ENCODE measurements around the gene MAGI2.
"Not testable (repeated sequence)": the region's sequence is repeated elsewhere in the genome, so short reads cannot be mapped to it uniquely, and the experiment has no call there.

MAGI2 gene

DNA sequence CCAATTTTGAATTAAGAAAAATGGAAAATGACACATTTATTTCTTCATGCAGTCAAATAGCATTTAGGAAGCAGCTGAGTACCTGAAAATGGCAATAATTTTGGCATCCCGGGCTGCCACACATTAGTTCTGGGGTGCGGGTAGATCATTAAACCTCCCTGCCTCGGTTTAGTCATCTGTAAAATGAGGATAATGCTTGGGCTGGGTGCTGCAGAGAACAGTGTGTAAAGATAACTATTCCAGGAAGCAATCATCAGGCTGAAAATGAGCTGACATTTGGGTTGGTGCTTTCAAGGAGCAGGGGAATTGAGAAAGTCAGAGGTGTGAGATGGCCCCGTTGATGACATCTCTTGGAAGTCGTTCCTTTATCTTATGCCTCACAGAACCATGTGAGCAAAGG, 887.7 kb downstream of the MAGI2 start:
- DNase-seq (ENCODE audit: low read depth in 2 of 2), result no peak

DNA sequence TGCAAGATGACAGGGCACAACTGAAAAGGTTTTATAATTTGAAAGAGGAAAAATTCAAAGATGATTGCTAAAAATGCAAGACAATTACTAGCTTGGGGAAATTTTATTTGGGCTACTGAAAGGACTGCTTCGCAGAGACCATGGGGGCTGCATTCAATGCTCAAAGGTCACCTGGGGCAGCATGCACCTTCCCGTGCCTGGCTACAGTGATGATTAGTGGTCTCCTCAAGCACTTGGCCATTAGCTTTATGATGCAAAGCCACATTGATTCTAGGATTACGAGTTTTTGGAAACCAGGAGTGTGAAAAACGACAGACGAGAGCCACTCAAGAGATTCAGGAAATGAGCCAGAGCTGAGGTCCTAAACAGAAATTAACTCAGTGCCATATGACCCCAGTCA, 890.3 kb downstream of the MAGI2 start:
- DNase-seq (ENCODE audit: low read depth in 2 of 2), result no peak

- DNase-seq (ENCODE audit: low read depth in 2 of 2), result no peak
Measured at GRCh38 chr7:78562191-78562590, 891.3 kb downstream of the MAGI2 start.

DNA sequence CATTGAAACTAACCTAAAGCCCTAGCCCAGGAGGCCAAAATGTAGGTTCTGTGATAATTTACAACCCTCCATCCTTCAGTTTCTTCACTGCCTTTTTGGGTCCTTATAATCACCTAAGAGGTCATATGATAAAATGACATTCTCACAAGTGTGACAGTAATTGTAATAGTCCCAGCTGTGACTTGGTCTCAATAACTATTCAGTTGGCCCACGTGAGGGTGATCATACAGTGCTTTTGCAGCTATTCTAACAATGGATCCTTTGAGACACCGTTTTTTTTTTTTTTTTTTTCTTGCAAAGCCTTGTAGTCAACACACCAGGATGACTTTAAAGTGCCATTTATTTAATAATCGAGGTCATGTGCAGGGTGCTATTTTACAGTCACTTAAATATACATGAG, 894.9 kb downstream of the MAGI2 start:
- DNase-seq (ENCODE audit: low read depth in 2 of 2), result no peak

- no peak for DNase-seq (ENCODE audit: low read depth in 2 of 2)
Measured at GRCh38 chr7:78543976-78544375, 909.5 kb downstream of the MAGI2 start.

DNA sequence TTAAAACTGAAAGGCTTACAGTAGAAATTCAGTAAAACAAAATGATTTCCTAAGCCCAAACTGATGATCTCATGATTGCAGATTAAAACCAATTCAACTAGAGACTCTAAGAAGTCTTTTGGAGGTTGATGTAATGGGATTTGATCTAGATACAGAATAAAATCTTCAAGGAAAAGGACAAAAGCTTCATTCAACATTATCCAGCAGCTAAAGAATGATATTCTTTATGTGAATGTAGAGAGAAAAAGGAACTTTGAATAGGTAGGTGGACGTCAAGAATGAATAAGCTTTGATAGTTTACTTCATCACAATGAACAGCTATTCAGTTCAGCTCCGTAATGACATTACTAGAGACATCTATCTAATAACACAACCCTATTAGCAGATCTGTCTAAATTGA, 910.5 kb downstream of the MAGI2 start:
- no peak for DNase-seq (ENCODE audit: low read depth in 2 of 2)

- no peak for DNase-seq (ENCODE audit: low read depth in 2 of 2)
Measured at GRCh38 chr7:78542541-78542940, 910.9 kb downstream of the MAGI2 start.

GRCh38 chr7:78539825-78540224, 913.6 kb downstream of the MAGI2 start:
- no peak for DNase-seq (ENCODE audit: low read depth in 2 of 2)

DNA sequence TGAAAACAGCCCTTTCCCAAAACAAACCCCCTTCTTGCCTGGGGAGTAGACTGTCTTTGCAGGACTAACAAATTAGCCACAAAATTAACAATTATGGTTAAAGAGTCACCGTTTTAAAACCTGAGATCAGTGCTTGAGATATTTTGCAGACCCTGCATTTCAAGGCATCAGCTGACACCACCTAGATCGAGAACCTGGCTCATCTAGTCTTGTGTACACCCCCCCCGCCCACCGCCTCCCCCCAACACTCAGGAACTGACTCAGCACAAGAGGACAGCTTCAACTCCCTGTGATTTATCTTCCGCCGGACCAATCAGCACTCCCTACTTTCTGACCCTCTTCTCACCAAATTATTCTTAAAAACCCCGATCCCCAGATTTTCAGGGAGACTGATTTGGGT, 917.8 kb downstream of the MAGI2 start:
- no peak for DNase-seq (ENCODE audit: low read depth in 2 of 2)

DNA sequence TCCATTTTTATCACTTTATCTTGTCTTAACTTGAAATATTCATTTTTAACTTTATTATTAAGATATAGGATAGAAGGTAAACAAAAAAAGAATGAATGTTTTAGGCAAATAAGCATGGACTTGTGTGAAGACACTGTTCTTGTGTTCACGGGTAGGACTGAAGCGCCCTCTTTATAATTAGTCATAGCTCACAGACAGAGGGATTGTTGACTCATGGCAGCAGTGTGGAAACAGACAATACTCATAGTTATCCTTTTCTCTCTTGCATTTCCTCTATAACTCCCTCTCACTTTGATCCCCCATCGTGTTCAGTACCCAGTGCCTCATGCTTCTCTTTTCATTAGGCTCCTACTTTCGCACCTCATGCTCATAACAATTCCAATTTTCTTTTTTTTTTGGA, 923.1 kb downstream of the MAGI2 start:
- DNase-seq (ENCODE audit: low read depth in 2 of 2), result no peak

DNA sequence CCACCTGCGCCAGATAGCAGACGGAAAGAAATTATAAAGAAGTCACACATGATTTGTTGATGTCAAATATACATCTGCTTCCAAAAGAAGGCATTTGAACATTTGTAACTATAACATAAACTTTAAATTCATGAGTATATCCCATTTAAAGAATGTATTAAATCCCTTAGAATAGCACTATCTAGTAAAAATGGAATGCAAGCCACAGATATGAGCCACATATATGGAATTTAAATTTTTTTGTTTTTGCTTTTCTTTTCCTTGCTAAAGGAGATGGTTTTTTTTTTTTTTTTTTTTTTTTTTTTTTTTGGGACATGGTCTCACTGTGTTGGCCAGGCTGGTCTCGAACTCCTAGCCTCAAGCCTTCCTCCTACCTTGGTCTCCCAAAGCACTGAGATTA, 924.1 kb downstream of the MAGI2 start:
- no peak for DNase-seq (ENCODE audit: low read depth in 2 of 2)

GRCh38 chr7:78528964-78529363, 924.5 kb downstream of the MAGI2 start:
- DNase-seq (ENCODE audit: low read depth in 2 of 2), result no peak

GRCh38 chr7:78523930-78524329, 929.5 kb downstream of the MAGI2 start:
- DNase-seq (ENCODE audit: low read depth in 2 of 2), result no peak

DNA sequence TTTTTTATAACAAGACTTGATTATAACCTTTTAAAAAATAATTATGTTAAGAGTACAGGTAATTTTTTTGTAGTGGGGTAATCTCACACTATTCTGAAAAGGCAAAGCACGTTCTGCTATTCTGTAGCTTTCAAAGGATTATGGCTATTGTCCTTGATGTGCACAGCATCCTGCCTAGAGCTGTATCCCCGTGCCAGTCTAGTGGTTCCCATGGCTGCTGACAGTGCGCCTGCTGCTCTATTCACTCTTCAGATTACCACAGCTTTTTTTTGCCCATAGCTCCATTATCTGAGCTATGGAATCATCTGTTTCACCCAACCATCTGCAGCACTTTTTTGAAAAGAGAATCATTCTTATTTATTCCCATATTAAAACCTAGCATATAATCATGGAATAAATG, 931.5 kb downstream of the MAGI2 start:
- DNase-seq (ENCODE audit: low read depth in 2 of 2), result no peak

DNA sequence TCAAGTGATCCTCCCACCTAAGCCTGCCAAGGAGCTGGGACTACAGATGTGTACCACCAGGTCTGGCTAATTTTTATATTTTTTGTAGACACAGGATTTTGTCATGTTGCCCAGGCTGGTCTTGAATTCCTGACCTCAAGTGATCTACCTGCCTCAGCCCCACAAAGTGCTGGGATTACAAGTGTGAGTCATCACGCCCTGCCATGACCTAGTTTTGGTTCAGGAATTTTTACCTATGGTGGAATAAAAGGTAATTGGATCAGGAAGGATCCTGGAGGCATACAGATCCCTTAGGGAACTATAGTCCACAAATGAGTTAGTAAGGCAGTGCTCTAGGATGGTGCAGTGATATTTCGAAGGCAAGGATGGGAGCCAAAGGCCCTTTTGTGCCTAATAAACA, 937.0 kb downstream of the MAGI2 start:
- DNase-seq (ENCODE audit: low read depth in 2 of 2), result no peak

DNA sequence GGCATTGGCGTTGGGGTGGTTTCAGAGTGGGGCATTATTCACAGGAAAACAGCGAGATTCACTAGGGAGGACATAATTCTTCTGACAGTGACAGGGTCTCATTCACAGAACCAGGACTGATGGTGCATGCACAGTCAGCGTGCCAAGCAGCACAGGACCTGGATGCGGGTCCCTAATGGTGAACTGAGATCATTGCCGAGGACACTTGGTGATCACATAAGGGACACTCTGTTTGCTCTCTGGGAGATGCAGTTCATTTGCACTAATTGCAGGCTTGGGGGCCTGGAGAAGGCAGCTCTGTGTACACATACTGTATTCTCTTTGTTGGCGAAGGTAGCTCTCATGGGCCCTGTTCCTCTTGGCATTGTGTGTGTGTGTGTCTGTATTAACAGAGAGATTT, 938.8 kb downstream of the MAGI2 start:
- no peak for DNase-seq (ENCODE audit: low read depth in 2 of 2)

DNA sequence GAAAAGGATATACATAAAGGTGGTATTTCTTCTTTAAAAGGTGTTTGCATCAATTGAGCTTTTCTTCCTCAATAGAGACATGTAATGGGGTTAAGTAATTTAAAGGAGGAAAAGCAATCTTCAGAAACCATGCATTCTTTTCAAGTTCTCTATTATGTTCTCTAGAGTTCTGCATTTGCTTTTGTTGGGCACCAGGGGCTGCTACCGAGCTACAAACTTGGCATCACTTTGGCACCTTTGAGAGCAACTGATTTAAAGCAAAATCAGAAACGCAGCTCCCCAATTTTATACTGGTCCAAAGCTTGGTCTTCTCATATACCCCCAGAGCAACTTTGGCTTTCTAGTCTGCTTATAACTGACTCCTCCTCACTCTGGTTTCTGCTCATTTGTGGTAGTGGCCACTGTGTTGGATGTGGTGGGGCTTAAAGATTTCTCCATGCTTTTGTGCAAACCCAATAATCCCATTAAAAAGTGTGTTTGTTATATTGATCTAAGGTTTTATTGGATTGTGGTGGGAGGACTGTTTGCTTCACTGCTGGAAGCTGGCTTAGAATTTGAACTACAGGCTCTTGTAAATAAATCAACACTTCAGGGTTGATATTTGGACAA, 942.8 kb downstream of the MAGI2 start:
- DNase-seq (ENCODE audit: low read depth in 2 of 2), result no peak

- not testable (repeated sequence) for DNase-seq (ENCODE audit: low read depth in 2 of 2)
Measured at GRCh38 chr7:78503301-78503700, 950.2 kb downstream of the MAGI2 start.

DNA sequence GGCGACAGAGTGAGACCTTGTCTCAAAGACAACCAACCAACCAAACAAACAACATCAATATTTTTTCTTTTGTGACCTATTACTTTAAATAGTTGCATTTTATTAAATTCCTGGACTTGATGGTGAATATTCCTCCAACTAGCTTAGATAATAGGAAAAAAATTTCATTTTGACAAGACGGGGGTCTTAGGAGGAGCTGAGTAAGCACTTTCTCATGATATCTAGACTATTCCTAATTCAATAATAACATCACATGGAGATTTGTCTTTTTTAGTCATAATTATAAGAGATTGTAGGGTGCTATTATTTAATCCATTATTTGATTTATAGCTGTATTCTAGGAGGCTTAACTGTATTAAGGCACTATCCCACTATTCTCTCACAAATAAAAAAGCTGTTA, 952.4 kb downstream of the MAGI2 start:
- no peak for DNase-seq (ENCODE audit: low read depth in 2 of 2)

DNA sequence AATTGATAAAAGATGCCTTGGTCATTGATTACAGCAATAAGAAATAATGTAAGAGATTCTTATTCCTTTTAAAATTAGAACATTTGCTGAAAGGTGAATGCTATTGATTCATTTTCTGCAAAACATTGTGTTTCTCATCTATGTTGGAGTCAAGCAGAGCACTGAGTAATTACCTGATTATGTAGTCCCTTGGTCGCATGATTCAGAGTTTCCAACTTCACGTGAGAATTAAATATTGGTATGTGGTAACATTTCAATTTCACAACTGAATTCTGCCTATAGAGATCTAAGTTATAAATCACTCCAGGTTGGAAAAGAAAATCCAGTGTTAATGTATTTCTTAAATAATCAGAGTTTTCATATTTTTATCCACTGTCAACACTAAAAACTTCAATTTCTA, 953.5 kb downstream of the MAGI2 start:
- DNase-seq (ENCODE audit: low read depth in 2 of 2), result no peak

- DNase-seq (ENCODE audit: low read depth in 2 of 2), result no peak
Measured at GRCh38 chr7:78499283-78499682, 954.2 kb downstream of the MAGI2 start.

GRCh38 chr7:78497728-78498427, 955.6 kb downstream of the MAGI2 start:
- no peak for DNase-seq (ENCODE audit: low read depth in 2 of 2)

GRCh38 chr7:78496096-78496630, 957.3 kb downstream of the MAGI2 start:
- no peak for DNase-seq (ENCODE audit: low read depth in 2 of 2)

- DNase-seq (ENCODE audit: low read depth in 2 of 2), result no peak
Measured at GRCh38 chr7:78493401-78493800, 960.1 kb downstream of the MAGI2 start.

All from activated CD8-positive, alpha-beta memory T cell treated with anti-CD3 and anti-CD28 coated beads for 4 hours (primary cell).